ENCODE measurements around the gene SAFB.

DNA sequence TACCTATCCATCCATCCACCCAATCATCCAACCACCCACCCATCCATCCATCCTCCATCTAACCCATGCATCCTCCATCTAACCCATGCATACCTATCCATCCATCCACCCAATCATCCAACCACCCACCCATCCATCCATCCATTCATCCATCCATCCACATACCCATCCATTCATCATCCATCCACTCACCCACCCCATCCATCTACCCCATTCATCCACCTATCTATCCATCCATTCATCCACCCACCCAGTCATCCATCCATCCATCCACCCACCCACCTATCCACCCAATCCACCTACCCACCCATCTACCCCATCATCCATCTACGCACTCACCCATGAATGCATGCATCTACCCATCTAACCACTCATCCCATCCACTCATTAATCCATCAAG lies 50.9 kb downstream of the SAFB start:
- TF ChIP-seq, protein P1, sequence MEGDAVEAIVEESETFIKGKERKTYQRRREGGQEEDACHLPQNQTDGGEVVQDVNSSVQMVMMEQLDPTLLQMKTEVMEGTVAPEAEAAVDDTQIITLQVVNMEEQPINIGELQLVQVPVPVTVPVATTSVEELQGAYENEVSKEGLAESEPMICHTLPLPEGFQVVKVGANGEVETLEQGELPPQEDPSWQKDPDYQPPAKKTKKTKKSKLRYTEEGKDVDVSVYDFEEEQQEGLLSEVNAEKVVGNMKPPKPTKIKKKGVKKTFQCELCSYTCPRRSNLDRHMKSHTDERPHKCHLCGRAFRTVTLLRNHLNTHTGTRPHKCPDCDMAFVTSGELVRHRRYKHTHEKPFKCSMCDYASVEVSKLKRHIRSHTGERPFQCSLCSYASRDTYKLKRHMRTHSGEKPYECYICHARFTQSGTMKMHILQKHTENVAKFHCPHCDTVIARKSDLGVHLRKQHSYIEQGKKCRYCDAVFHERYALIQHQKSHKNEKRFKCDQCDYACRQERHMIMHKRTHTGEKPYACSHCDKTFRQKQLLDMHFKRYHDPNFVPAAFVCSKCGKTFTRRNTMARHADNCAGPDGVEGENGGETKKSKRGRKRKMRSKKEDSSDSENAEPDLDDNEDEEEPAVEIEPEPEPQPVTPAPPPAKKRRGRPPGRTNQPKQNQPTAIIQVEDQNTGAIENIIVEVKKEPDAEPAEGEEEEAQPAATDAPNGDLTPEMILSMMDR (IDR thresholded peaks at IDR 0.05), result no peak
- TF ChIP-seq POLR2A (IDR thresholded peaks at IDR 0.05), result no peak
